Activated naive CD8-positive, alpha-beta T cell treated with anti-CD3 and anti-CD28 coated beads, Interleukin-2, amount 10 ng/mL, durations not matched to agents 7 days and 5 days (primary cell): ENCODE measurements around the gene EIF3A. TPM values are rescaled to one million over a fixed set of nuclear protein-coding genes. Genes with fewer than 3 reads are reported as not detected.
"Not testable (repeated sequence)": the region's sequence is repeated elsewhere in the genome, so short reads cannot be mapped to it uniquely, and the experiment has no call there.

Source experiments
- ATAC-seq: fragments of 150-1000 bp; cut with Tn5 transposase; one replicate; pipeline ENCODE4 v1.10.0; 2021; ENCODE audit warnings: low read depth, moderate library complexity
- POLR2A ChIA-PET: fragments of 350-600 bp; sonication (Branson Sonifier 250); formaldehyde crosslinking; loops from one replicate; lab custom pipeline; 2021; ENCODE audit warnings: antibody characterized with exemption; lab: Charles Lee
- DNase-seq: peaks from one replicate; pipeline ENCODE4 v3.0.0; 2021
- H3K27ac Mint-ChIP-seq: one replicate; pipeline ENCODE4 v1.8.0; 2022; ENCODE audit warnings: mild to moderate bottlenecking, mixed read lengths
- H3K27me3 Mint-ChIP-seq: one replicate; pipeline ENCODE4 v1.8.0; 2022; ENCODE audit warnings: mild to moderate bottlenecking, moderate library complexity, mixed read lengths
- H3K36me3 Mint-ChIP-seq: one replicate; pipeline ENCODE4 v1.8.0; 2021; ENCODE audit warnings: mild to moderate bottlenecking, mixed read lengths
- H3K4me1 Mint-ChIP-seq: one replicate; pipeline ENCODE4 v1.8.0; 2021; ENCODE audit warnings: mixed read lengths
- H3K4me3 Mint-ChIP-seq: one replicate; pipeline ENCODE4 v1.8.0; 2022; ENCODE audit warnings: mild to moderate bottlenecking, moderate library complexity, mixed read lengths
- H3K9me3 Mint-ChIP-seq: one replicate; pipeline ENCODE4 v1.8.0; 2021; ENCODE audit warnings: mixed read lengths
- total RNA-seq, 2 experiments: library from RNA; stranded (reverse); gene quantifications; one replicate each; pipeline ENCODE4 v1.2.3, GENCODE V29; 2021

The EIF3A gene
- 100 to 1,000 TPM; 105 to 111 TPM for total RNA-seq

- Mint-ChIP-seq H3K4me1 (peaks cover 33% of the 10 kb centered on the region), H3K4me3 (peak within 1 kb of the TSS; percentile 95), H3K27me3 (no peaks in the 10 kb centered on the region), H3K9me3 (no peaks in the 10 kb centered on the region), H3K36me3 (peaks cover 25% of the 10 kb centered on the region), H3K27ac (peak within 1 kb of the TSS; percentile 99)
- ATAC-seq (peak; percentile 78), DNase-seq (peak; percentile 98)
- POLR2A ChIA-PET = interaction anchor here (0.5 to 2.2 kb wide), 11 partner anchors 9 to 84 kb away, joined by 3 to 16 read pairs (median 4); partner anchors contain the start of genes DENND10 and SFXN4
Measured at GRCh38 chr10:119080521-119081259, at the start of gene EIF3A. Gene EIF3A (minus strand): TSS chr10:119080817. CDS start chr10:119080676, 141 bp downstream.

DNA sequence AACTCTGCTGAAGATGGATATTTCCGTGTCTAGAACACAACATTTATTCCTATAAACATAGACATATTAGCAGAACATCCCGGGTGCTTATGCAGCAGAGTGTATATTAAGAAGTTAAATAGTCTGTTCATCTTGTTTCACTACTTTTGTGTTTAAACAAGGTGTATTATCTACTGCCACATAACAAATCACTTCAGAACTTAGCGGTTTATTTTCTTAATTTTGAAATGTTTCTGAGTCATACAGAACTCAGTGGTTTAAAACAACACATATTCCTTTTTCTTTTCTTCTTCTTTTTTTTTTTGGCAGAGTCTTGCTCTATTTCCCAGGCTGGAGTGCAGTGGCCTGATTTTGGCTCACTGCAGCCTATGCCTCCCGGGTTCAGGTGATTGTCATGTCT is 49.1 kb upstream of the EIF3A start:
- no peaks in the 10 kb centered on the region for H3K27me3 Mint-ChIP-seq
- H3K27ac Mint-ChIP-seq = peak overlapping the region; percentile 23
- POLR2A ChIA-PET = interaction anchor here (4.8 kb wide), 1 partner anchor 26 kb away, joined by 42 read pairs; the partner anchor contains the start of gene DENND10
- ATAC-seq (no peak), DNase-seq (no peak)
- H3K36me3 Mint-ChIP-seq = peaks cover 61% of the 10 kb centered on the region
- H3K9me3 Mint-ChIP-seq = no peaks in the 10 kb centered on the region
- H3K4me3 Mint-ChIP-seq = no peak overlapping the region
- peaks cover 46% of the 10 kb centered on the region for H3K4me1 Mint-ChIP-seq

GRCh38 chr10:119125942-119126341 is 45.3 kb upstream of the EIF3A start:
- ATAC-seq (no peak), DNase-seq (no peak)
- Mint-ChIP-seq H3K4me3 (no peak overlapping the region), H3K27me3 (no peaks in the 10 kb centered on the region), H3K36me3 (peaks cover 51% of the 10 kb centered on the region), H3K9me3 (no peaks in the 10 kb centered on the region), H3K4me1 (peaks cover 17% of the 10 kb centered on the region), H3K27ac (no peak overlapping the region)
- POLR2A ChIA-PET = interaction anchor here (0.7 kb wide), 1 partner anchor 363 kb away, joined by 6 read pairs; no protein-coding TSS in a partner anchor

- H3K36me3 Mint-ChIP-seq = peaks cover 35% of the 10 kb centered on the region
- no peak for ATAC-seq
- POLR2A ChIA-PET = interaction anchor here (2.4 kb wide), 1 partner anchor 10 kb away, joined by 8 read pairs; no protein-coding TSS in a partner anchor
- H3K27me3 Mint-ChIP-seq = no peaks in the 10 kb centered on the region
- no peaks in the 10 kb centered on the region for H3K9me3 Mint-ChIP-seq
- peaks cover 12% of the 10 kb centered on the region for H3K4me1 Mint-ChIP-seq
- H3K27ac Mint-ChIP-seq = no peak overlapping the region
- no peak for DNase-seq
- no peak overlapping the region for H3K4me3 Mint-ChIP-seq
Measured at GRCh38 chr10:119120875-119121274, 40.3 kb upstream of the EIF3A start.

DNA sequence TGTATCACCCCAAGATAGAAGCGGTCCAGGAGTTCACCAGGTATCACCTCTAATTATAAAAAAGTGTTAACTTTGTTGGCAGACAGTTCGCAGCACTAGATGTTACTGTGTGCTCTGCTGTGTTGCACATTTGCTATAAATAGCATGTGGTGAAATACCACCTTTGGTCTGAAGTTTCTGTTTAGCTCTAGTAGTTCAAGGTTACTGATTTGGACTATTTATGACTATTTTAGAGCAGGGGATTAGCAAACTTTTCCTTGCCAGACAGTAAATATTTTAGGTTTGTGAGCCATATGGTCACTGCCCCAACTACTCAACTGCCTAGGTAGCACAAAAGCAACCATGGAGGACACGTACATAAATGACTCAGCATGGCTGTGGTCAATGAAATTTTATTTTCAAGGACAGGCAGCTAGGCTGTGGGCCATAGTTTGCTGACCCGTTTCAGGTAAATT is 39.8 kb upstream of the EIF3A start:
- Mint-ChIP-seq H3K4me1 (peaks cover 12% of the 10 kb centered on the region), H3K27me3 (no peaks in the 10 kb centered on the region), H3K9me3 (no peaks in the 10 kb centered on the region), H3K4me3 (no peak overlapping the region), H3K27ac (peak overlapping the region; percentile 34), H3K36me3 (peaks cover 33% of the 10 kb centered on the region)
- ATAC-seq (peak; percentile 42), DNase-seq (no peak)
- POLR2A ChIA-PET = interaction anchor here (2.4 kb wide), 1 partner anchor 11 kb away, joined by 8 read pairs; no protein-coding TSS in a partner anchor

- Mint-ChIP-seq H3K9me3 (no peaks in the 10 kb centered on the region), H3K4me3 (no peak overlapping the region), H3K27ac (no peak overlapping the region), H3K4me1 (peaks cover 12% of the 10 kb centered on the region), H3K27me3 (no peaks in the 10 kb centered on the region), H3K36me3 (peaks cover 37% of the 10 kb centered on the region)
- POLR2A ChIA-PET = interaction anchor here (2.4 kb wide), 1 partner anchor 12 kb away, joined by 8 read pairs; no protein-coding TSS in a partner anchor
- DNase-seq (no peak), ATAC-seq (no peak)
Measured at GRCh38 chr10:119119400-119119799, 38.8 kb upstream of the EIF3A start.

- POLR2A ChIA-PET = no interaction called here
- peaks cover 39% of the 10 kb centered on the region for H3K36me3 Mint-ChIP-seq
- no peak for ATAC-seq
- no peaks in the 10 kb centered on the region for H3K9me3 Mint-ChIP-seq
- no peak for DNase-seq
- H3K27me3 Mint-ChIP-seq = no peaks in the 10 kb centered on the region
- H3K4me3 Mint-ChIP-seq = no peak overlapping the region
- peaks cover 20% of the 10 kb centered on the region for H3K4me1 Mint-ChIP-seq
- no peak overlapping the region for H3K27ac Mint-ChIP-seq
Measured at GRCh38 chr10:119118231-119118630, 37.6 kb upstream of the EIF3A start.

DNA sequence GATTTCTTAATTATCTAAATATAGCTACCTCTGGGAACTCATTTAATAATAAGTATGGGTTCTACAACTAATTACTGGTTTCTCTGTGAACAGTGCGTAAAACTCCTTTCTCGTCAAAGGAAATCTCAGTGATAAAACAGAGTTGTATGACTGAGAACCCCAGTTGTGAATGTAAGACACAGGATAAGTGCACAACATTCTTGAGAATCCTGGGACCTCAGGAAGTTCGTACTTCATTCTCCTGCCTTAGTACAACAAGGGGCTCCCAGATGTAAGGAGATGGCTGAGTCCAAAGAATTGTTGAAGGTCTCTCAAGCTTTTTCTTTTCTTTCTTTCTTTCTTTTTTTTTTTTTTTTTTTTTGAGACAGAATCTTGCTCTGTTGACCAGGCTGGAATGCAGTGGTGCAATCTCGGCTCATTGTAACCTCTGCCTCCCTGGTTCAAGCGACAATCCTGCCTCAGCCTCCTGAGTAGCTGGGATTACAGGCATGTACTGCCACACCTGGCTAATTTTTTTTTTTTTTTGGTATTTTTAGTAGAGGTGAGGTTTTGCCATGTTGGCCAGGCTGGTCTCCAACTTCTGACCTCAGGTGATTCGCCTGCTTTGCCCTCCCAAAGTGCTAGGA is 35.8 kb upstream of the EIF3A start:
- Mint-ChIP-seq H3K4me1 (peaks cover 20% of the 10 kb centered on the region), H3K4me3 (no peak overlapping the region), H3K36me3 (peaks cover 31% of the 10 kb centered on the region), H3K27ac (no peak overlapping the region), H3K9me3 (no peaks in the 10 kb centered on the region), H3K27me3 (no peaks in the 10 kb centered on the region)
- ATAC-seq (no peak), DNase-seq (no peak)
- POLR2A ChIA-PET = interaction anchor here (0.7 to 1.7 kb wide), 4 partner anchors 12 to 86 kb away, joined by 3 to 13 read pairs (median 4); partner anchors contain the start of gene DENND10

DNA sequence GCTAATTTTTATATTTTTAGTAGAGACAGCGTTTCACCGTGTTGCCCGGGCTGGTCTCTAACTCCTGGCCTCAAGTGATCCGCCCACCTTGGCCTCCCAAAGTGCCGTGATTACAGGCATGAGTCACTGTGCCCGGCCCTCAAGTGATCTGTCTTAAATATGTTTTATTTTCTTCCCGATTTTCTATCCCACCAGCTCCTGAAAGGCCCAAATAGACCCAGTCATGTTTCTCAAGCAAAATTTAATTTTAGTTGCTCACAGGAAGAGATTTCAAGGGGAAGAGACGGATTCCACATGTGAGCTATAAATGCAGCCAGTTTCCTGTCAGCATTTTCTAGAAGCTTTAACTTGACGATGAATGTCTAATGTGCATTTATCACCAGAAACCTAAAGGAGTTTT is 35.3 kb upstream of the EIF3A start:
- H3K4me3 Mint-ChIP-seq = no peak overlapping the region
- peaks cover 30% of the 10 kb centered on the region for H3K36me3 Mint-ChIP-seq
- ATAC-seq = no peak
- H3K4me1 Mint-ChIP-seq = peaks cover 20% of the 10 kb centered on the region
- DNase-seq = no peak
- POLR2A ChIA-PET = interaction anchor here (0.6 to 1.7 kb wide), 4 partner anchors 12 to 87 kb away, joined by 3 to 13 read pairs (median 4); partner anchors contain the start of gene DENND10
- no peak overlapping the region for H3K27ac Mint-ChIP-seq
- H3K9me3 Mint-ChIP-seq = no peaks in the 10 kb centered on the region
- H3K27me3 Mint-ChIP-seq = no peaks in the 10 kb centered on the region

DNA sequence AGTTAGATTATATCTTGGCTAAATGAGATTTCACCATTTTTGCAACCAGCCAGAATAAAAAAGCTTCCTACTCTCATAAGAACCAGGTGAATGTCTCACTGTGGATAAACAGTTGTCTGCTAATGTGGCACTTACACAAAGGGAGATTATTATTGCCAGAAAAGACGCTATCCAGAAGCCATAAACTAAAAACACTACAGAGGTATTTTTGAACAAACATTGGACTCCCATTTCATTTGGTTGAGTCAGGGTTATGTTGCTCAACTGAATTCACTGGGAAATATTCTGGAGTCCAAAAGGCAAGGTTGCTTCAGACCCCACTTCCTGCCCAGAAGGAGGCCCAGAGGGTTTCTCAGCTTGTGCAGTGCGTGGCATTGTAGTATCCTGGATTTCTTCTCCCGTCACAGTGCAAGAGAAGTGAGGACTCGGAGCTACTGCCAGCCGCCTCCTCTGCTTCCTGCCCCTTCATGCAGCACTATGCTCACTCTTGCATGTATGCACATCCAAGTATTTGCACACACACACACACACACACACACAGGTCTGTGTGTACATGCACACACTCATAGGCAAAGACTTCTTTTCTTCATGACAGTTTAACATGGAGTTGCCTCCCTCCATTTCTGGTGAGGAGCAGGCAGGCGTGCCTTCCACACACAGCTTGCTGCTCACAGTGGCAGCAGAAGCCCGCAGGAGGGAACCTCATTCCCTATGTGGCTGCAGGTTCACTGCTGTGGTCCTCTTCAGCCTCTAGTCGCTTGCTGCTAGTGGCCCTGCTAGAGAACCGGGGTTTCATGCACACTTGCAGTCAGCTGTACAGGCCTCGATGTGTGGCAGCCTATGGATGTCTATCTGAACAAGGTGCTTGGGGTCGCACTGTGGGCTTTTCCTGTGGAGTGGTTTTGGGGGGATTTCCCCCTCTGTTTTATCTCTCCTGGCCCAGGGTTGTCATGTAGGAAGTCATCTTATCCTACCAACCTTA is 33.4 kb upstream of the EIF3A start:
- DNase-seq (no peak), ATAC-seq (no peak)
- Mint-ChIP-seq H3K4me1 (peaks cover 8% of the 10 kb centered on the region), H3K27ac (peak overlapping the region; percentile 5), H3K9me3 (no peaks in the 10 kb centered on the region), H3K27me3 (no peaks in the 10 kb centered on the region), H3K4me3 (no peak overlapping the region), H3K36me3 (peaks cover 21% of the 10 kb centered on the region)
- POLR2A ChIA-PET = interaction anchor here (0.9 to 1.7 kb wide), 2 partner anchors 10 to 18 kb away, joined by 4 to 13 read pairs; partner anchors contain the start of gene DENND10

- DNase-seq = no peak
- Mint-ChIP-seq H3K36me3 (peaks cover 21% of the 10 kb centered on the region), H3K4me3 (no peak overlapping the region), H3K27me3 (no peaks in the 10 kb centered on the region), H3K9me3 (no peaks in the 10 kb centered on the region), H3K4me1 (peaks cover 8% of the 10 kb centered on the region), H3K27ac (no peak overlapping the region)
- POLR2A ChIA-PET = interaction anchor here (0.6 kb wide), 1 partner anchor 11 kb away, joined by 3 read pairs; no protein-coding TSS in a partner anchor
- no peak for ATAC-seq
Measured at GRCh38 chr10:119112056-119112455, 31.4 kb upstream of the EIF3A start.

GRCh38 chr10:119107771-119108170 is 27.2 kb upstream of the EIF3A start:
- H3K27ac Mint-ChIP-seq, ATAC-seq, H3K36me3 Mint-ChIP-seq, DNase-seq, H3K4me3 Mint-ChIP-seq, POLR2A ChIA-PET, H3K27me3 Mint-ChIP-seq, H3K4me1 Mint-ChIP-seq, H3K9me3 Mint-ChIP-seq: not testable (repeated sequence)
